Astrocyte of the cerebellum (primary cell): Measurements from ENCODE around the gene GTF2IRD2.
"Not testable (repeated sequence)": the region's sequence is repeated elsewhere in the genome, so short reads cannot be mapped to it uniquely, and the experiment has no call there.

ENCODE experiments used
- DNase-seq: peaks from one replicate; pipeline ENCODE4 v3.0.0-alpha.2; 2011; ENCODE audit warnings: low read depth
- H3K4me3 ChIP-seq: 2 replicates; pipeline ENCODE4 v1.5.1; 2011; ENCODE audit warnings: mild to moderate bottlenecking, low read depth, low read length, moderate library complexity
- in situ Hi-C: cut with HindIII; loops from 2 replicates; pipeline ENCODE4 v1.10.0; 2017; ENCODE audit warnings: low sequenced_read_pairs

Gene GTF2IRD2

DNA sequence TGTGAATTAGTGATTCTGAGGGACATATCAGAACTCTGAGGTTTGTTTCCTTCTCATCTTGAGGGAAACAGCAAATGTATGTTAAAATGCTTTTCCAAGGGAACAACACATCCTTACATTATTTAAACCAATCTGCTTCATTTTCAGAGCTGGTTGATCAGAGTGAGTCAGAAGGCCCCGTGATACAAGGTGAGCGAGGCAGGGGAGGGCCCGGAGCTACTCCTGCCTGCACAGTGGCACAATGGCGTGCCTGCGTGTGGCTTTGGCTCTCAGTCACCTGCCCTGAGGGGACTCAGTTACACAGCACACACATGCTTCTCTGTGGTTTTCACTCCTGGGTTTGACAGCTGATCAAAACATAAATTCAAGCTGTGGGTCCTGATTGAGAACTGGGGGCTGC lies 94.7 kb downstream of the GTF2IRD2 start:
- H3K4me3 ChIP-seq, in situ Hi-C loops, DNase-seq: not testable (repeated sequence)

DNA sequence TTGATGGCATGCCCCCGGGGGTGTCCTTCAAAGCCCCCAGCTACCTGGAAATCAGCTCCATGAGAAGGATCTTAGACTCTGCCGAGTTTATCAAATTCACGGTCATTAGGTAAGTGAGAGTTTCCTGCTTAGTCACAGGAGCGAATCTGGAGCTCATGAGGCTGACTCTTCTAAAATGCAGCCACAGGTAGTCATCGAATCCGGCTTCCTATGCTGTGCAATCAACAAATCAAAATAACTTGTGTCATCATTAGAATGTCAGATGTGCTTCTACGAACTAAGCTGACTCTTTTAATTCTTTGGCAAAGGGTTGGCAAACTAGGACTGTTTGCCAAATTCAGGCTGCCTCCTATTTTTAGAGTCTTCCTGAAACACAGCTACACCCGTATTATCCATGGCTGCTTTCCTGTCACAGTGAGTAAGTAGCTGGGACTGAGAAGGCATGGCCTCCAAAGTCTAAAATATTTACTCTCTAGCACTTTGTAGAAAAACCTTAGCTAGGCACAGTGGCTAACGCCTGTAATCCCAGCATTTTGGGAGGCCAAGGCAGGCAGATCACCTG lies 97.4 kb downstream of the GTF2IRD2 start:
- DNase-seq, in situ Hi-C loops, H3K4me3 ChIP-seq: not testable (repeated sequence)
